Epidermal melanocyte (primary cell): ENCODE data around the gene IRF8.

Source experiments
- DNase-seq: peaks from one replicate; pipeline ENCODE4 v3.0.0; 2011; ENCODE audit warnings: low spot score; ENCODE audit not compliant: insufficient read length

The IRF8 gene

GRCh38 chr16:85912211-85912974, 13.4 kb downstream of the IRF8 start:
- no peak for DNase-seq

DNA sequence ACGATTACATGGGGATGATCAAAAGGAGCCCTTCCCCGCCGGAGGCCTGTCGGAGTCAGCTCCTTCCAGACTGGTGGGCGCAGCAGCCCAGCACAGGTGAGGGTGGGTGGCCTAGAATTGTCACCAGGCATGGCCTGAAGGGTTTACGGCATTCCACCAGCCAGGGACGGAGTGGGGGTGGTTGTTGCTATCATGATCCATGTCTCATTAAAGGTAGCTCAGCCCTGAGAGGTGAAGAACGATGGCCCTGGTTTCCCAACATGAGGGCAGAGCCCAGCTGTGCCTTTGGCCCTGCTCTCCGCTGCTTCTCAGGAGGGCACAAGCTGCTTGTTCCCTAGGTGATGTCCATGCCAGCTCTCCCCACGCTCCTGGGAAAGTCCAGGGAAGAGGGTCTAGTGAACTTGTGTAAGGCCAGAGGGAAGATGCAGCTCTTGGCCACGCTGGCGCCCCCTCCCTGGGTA, 14.2 kb downstream of the IRF8 start:
- DNase-seq: no peak

DNA sequence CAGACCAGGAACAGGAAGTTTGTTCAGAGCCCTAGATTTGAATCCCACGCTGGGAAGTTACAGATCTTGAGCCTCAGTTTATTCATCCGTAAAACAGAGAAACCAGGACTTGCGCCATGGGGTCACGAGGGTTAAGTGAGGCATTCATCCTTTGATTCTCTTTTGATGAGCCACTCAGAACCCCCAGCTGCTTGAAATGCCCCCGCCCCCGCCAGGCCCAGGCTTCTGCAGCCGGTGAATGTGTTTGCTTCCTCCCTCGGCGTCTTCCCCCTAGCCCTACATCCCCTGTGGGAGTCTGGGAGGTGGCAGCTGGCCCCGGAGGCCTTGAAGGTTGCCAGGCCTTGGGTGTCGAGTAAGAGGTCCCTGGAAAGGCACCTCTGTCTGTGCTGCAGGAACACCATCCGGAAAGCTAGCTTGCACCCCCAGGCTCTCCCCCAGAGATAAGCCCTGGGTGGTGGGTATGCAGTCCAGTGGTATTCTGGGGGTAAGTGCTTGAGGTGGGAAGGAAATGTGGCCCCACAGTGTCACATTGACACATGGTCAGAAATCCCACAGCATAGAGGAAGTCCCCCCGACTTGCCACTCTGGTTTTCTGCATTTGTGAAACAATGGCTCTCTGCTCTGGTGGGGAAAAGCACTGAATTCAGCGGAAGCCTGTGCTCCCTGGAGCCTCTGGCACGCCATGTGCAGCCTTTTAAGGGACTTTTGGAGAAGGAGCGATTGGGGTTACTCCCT, 14.9 kb downstream of the IRF8 start:
- no peak for DNase-seq

GRCh38 chr16:85914423-85914794, 15.4 kb downstream of the IRF8 start:
- no peak for DNase-seq

DNA sequence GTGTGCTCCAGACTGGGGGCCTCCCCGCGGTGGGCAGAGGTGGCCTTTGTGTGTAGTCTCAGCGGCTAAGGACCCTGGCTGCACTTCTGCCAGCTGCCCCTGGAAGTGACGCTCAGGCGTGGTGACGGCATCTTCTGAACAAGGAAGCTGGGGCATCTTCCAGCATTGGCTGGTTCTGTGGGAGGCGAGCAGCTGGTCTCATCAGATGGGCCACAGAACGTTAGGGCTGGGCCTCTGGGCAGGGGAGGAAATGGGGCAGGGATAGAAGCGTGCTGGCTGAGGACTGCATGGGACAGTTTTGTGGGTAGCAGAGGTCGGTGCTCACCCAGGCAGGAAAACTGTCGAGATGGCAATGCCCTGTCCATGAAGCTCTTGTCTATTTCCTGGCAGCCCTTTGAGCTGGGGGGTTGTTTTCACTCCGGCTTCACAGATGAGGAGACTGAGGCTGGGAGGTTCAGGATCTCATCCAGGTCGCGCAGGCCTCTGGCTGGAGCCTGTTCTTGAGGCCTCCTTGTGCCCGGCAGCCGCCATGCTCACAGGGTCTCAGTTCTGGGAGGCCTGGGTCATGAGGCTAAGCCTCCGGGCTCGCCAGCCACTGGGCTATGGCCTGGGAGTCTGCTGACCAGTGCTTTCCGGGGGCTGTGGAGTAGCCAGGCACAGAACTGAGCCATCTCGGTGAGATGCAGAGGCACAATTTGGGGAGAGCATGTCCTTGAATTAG, 16.3 kb downstream of the IRF8 start:
- DNase-seq: no peak

DNA sequence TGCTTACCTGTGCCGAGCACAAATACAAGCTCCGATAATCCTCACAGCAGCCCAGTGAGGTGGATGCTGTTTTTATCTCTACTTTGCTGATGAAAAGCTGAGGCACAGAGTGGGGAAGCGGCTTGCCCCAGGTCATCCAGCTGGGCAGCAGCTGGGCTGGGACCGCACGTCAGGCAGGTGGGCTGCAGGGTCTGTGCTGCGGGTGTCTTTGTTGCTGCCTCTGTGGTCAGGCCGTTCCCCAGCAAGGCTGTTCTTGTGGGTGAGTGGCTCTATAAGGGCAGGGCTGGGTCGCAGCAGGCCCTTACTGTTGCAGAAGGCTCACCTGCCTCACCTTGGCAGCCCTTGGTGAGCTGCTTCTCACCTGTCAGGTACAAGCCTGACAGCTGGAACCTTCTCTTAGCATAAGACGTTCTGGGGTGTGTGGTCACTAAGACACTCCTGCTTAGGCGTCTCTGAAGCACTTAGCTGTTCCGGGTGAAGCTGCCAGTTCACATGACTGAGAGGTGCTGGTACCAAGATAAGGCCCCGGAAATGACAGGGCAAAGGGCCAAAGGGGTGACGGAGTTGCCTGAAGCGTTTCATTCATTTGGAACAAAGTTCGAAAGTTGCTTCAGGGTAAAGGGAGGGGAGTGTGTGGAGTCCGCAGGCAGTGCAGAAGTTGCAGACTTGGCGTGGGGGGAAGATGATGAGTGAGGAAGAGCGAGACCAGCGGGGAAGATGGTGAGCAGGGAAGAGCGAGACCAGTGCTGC, 17.4 kb downstream of the IRF8 start:
- DNase-seq: no peak

DNA sequence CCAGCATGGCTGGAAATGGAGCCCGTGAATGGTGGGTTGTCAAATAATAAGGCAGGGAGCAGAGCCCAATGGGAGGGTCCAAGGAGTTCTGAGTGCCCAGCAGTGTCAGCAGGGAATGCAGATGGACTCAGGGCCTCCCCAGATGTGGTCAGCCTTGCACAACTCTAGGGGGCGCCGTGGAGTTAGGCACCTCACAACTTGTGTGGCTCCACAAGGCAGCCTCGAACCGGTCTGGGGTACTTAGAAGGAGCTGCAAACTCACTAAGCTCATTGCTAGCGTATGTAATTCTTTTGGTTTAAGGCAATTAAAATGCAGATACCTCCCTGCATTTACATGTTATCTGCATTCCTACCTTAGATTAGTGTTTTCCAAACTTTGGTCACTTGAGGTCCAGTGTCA, 18.1 kb downstream of the IRF8 start:
- no peak for DNase-seq

- DNase-seq: no peak
Measured at GRCh38 chr16:85917959-85918358, 19.0 kb downstream of the IRF8 start.

GRCh38 chr16:85918436-85918835, 19.5 kb downstream of the IRF8 start:
- DNase-seq: no peak

GRCh38 chr16:85919271-85920267, 20.6 kb downstream of the IRF8 start:
- DNase-seq: no peak

DNA sequence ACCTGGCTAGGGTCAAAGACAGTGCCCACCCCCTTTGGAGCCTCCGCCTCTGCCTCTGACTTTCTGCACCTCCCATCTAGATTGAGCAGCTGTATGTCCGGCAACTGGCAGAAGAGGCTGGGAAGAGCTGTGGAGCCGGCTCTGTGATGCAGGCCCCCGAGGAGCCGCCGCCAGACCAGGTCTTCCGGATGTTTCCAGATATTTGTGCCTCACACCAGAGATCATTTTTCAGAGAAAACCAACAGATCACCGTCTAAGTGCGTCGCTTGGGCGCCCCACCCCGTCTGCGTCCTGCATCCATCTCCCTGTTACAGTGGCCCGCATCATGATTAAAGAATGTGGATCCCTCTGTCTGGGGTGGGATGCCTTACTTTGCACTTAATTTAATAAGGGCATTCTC, 22.1 kb downstream of the IRF8 start:
- DNase-seq: no peak

GRCh38 chr16:85923153-85924021, 24.4 kb downstream of the IRF8 start:
- DNase-seq: no peak

GRCh38 chr16:85924675-85925074, 25.7 kb downstream of the IRF8 start:
- no peak for DNase-seq

- DNase-seq: no peak
Measured at GRCh38 chr16:85926370-85926769, 27.4 kb downstream of the IRF8 start.

GRCh38 chr16:85927371-85927770, 28.4 kb downstream of the IRF8 start:
- DNase-seq: no peak

DNA sequence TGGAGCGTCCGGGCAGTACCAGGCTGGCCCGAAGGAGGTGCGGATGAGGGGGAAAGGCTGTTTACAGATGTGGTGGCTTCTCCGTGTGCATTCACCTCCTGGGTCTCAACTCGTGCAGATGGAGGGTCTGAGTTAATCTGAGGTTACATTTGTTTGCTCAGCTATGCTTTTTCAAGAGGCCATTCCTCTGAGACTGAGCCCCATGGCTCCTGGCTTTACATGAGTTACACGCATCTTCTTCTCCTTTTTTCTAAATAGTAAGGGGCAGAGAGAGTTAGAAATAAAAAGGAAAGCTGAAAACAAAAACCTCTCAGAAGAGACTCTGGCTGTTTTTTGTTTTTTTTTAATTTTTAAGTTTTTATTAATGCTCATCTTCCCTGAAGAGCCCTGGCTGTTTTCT, 29.0 kb downstream of the IRF8 start:
- DNase-seq: no peak

GRCh38 chr16:85928401-85928820, 29.4 kb downstream of the IRF8 start:
- no peak for DNase-seq

GRCh38 chr16:85929259-85929721, 30.3 kb downstream of the IRF8 start:
- DNase-seq: no peak

DNA sequence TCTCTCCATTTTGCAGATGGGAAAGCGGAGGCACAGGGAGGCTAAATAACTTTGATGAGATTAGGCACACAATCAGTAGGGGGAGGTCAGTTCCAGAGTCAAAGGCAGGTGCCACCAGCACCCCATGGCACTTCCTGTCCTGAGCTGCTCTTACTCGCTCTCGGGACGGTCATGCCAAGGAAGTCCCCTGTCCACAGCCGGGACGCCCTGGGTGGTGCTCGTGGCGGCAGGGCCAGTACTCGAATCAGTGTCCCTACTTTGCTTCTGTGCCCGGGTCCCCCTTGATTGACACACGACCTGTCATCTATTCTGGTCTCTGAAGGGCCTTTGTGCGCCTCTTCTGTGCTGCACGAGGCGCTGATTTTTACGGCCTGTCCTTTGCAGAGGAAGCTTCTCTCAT, 31.3 kb downstream of the IRF8 start:
- DNase-seq: no peak
